ENCODE data around the gene PCSK5. TPM values are rescaled to one million over a fixed set of nuclear protein-coding genes. Genes with fewer than 3 reads are reported as not detected.

PCSK5 gene
- total RNA-seq, 1 experiment from 2014 or later = 7.5 TPM

DNA sequence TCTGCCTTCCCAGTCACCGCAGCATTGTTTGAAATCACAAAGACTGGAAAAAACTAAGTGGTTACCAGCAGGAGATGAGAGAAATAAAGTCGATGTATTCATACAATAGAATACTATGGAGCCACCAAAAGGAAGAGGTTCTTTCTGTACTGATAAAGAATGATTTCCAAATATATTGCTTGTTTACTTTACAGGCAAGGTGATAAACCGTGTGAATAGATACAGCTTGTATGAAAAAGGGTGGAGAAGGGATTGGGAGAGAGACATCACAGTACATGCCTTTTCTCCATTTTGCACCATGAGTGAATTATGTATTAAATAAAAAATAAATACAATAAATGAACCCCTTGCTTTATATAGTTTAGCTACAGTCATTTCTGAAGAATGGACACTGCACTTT, 412.1 kb downstream of the PCSK5 start:
- no peaks in the 10 kb centered on the region for H3K27me3 Mint-ChIP-seq (ENCODE audit: low read depth)
- no peak overlapping the region for H4K91ac ChIP-seq (ENCODE audit: insufficient read length, low read depth, low read length)
- no peak overlapping the region for H2BK20ac ChIP-seq (ENCODE audit: low read depth, low read length, poor library complexity, severe bottlenecking)
- H3K23ac ChIP-seq (ENCODE audit: insufficient read length, low read depth, low read length) = no peak overlapping the region
- no peak overlapping the region for H3T11ph ChIP-seq (ENCODE audit: low read length)
- no peak overlapping the region for H2BK120ac ChIP-seq (ENCODE audit: low read depth, low read length, poor library complexity, severe bottlenecking)
- no peaks in the 10 kb centered on the region for H4K20me1 ChIP-seq (ENCODE audit: control insufficient read depth, insufficient read depth, insufficient read length)
- H3K36me3 Mint-ChIP-seq (ENCODE audit: insufficient read depth in 1 of 3, low read depth in 3 of 3) = no peaks in the 10 kb centered on the region
- H2BK12ac ChIP-seq (ENCODE audit: insufficient read length, low read depth, low read length) = no peak overlapping the region
- no peak overlapping the region for H3K14ac ChIP-seq (ENCODE audit: insufficient read depth, low read length)
- WGBS (ENCODE audit: extremely low coverage, insufficient read length, low lambda C conversion rate) = no CpG with 5 or more reads among the region's 3 CpGs
- H3K4me1 ChIP-seq (ENCODE audit: insufficient read depth, low read length) = no peaks in the 10 kb centered on the region
- H3K9me3 Mint-ChIP-seq = no peaks in the 10 kb centered on the region
- no peak overlapping the region for H2BK5ac ChIP-seq (ENCODE audit: insufficient read length, low read length)
- H4K5ac ChIP-seq (ENCODE audit: insufficient read length, low read depth, low read length) = no peak overlapping the region
- peaks cover 14 to 16% of the 10 kb centered on the region in 2 experiments for H3K4me1 Mint-ChIP-seq
- H3K27me3 ChIP-seq (ENCODE audit: insufficient read depth, low read length) = no peaks in the 10 kb centered on the region
- no peak overlapping the region for H3K27ac ChIP-seq (ENCODE audit: insufficient read length, low read depth, low read length)
- no peaks in the 10 kb centered on the region for H3K23me2 ChIP-seq (ENCODE audit: insufficient read length, low read depth, low read length, poor library complexity, severe bottlenecking)
- TF ChIP-seq, protein P1, sequence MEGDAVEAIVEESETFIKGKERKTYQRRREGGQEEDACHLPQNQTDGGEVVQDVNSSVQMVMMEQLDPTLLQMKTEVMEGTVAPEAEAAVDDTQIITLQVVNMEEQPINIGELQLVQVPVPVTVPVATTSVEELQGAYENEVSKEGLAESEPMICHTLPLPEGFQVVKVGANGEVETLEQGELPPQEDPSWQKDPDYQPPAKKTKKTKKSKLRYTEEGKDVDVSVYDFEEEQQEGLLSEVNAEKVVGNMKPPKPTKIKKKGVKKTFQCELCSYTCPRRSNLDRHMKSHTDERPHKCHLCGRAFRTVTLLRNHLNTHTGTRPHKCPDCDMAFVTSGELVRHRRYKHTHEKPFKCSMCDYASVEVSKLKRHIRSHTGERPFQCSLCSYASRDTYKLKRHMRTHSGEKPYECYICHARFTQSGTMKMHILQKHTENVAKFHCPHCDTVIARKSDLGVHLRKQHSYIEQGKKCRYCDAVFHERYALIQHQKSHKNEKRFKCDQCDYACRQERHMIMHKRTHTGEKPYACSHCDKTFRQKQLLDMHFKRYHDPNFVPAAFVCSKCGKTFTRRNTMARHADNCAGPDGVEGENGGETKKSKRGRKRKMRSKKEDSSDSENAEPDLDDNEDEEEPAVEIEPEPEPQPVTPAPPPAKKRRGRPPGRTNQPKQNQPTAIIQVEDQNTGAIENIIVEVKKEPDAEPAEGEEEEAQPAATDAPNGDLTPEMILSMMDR (conservative IDR thresholded peaks at IDR 0.05) = no peak
- no peak overlapping the region for H3K18ac ChIP-seq (ENCODE audit: insufficient read length, low read depth, low read length)
- H3K4me2 ChIP-seq (ENCODE audit: insufficient read depth, insufficient read length, low read length) = no peak overlapping the region
- H3K9ac ChIP-seq (ENCODE audit: extremely low read depth, insufficient read length, low read length) = no peak overlapping the region
- no peak overlapping the region for H2AFZ ChIP-seq (ENCODE audit: low read length)
- no peak overlapping the region for H2AK5ac ChIP-seq (ENCODE audit: insufficient read length, low read length)
- no peaks in the 10 kb centered on the region for H3K9me3 ChIP-seq (ENCODE audit: control insufficient read depth, low read depth, low read length)
- H4K8ac ChIP-seq (replicated peaks; ENCODE audit: insufficient read length, low read depth, low read length) = no peak overlapping the region
- no peak overlapping the region for H3K56ac ChIP-seq (ENCODE audit: insufficient read length, low read depth, low read length)
- H3K79me2 ChIP-seq (ENCODE audit: insufficient read depth, low read length) = no peaks in the 10 kb centered on the region
- DNase-seq = no peak
- no peak overlapping the region for H3K4me3 Mint-ChIP-seq
- H3K4ac ChIP-seq (ENCODE audit: low read depth, low read length) = no peak overlapping the region
- H3K79me1 ChIP-seq (ENCODE audit: insufficient read depth, low read depth, low read length, poor library complexity, severe bottlenecking) = no peaks in the 10 kb centered on the region
- H3K27ac Mint-ChIP-seq = no peak overlapping the region; a peak in 1 of 7 replicates
- no peak overlapping the region for H2BK15ac ChIP-seq (ENCODE audit: low read depth, low read length)

All from H9 (cell line).